GM23338 (cell line): ENCODE results near the gene GPRASP1. TPM values are rescaled to one million over a fixed set of nuclear protein-coding genes. Genes with fewer than 3 reads are reported as not detected.
"Not testable (repeated sequence)": the region's sequence is repeated elsewhere in the genome, so short reads cannot be mapped to it uniquely, and the experiment has no call there.

Source experiments
- ATAC-seq: fragments of 200-7000 bp; cut with Tn5 transposase; 3 replicates; pipeline ENCODE4 v1.9.1; 2020
- DNase-seq: peaks from one replicate; pipeline ENCODE4 v3.0.0-alpha.2; 2015; ENCODE audit warnings: low spot score
- H2AFZ ChIP-seq: fragments of 200-600 bp; sonication (generic); 2 replicates; pipeline ENCODE4 v1.8.0; 2016; ENCODE audit warnings: antibody characterized with exemption, mild to moderate bottlenecking, moderate library complexity
- H3F3A ChIP-seq: fragments of 200-600 bp; sonication (generic); replicated peaks from 2 replicates; pipeline ENCODE4 v1.8.0; 2017; ENCODE audit warnings: antibody characterized with exemption, mixed run types, low read depth
- H3K27ac ChIP-seq: fragments of 200-600 bp; sonication (generic); 2 replicates; pipeline ENCODE4 v1.6.1; 2016; ENCODE audit warnings: low read depth
- H3K27me3 ChIP-seq: fragments of 200-600 bp; sonication (generic); 2 replicates; pipeline ENCODE4 v1.8.0; 2016; ENCODE audit warnings: mild to moderate bottlenecking, mixed run types, moderate library complexity; ENCODE audit not compliant: insufficient read depth
- H3K36me3 ChIP-seq: fragments of 200-600 bp; sonication (generic); 2 replicates; pipeline ENCODE4 v1.8.0; 2016; ENCODE audit warnings: mild to moderate bottlenecking; ENCODE audit not compliant: insufficient read depth
- H3K4me1 ChIP-seq: fragments of 200-600 bp; sonication (generic); 2 replicates; pipeline ENCODE4 v1.8.0; 2016; ENCODE audit warnings: mild to moderate bottlenecking, moderate library complexity; ENCODE audit not compliant: insufficient read depth
- H3K4me2 ChIP-seq: fragments of 200-600 bp; sonication (generic); 2 replicates; pipeline ENCODE4 v1.7.1; 2017; ENCODE audit warnings: mixed run types
- H3K4me3 ChIP-seq: fragments of 200-600 bp; sonication (generic); 2 replicates; pipeline ENCODE4 v1.6.1; 2016; ENCODE audit warnings: mixed run types
- H3K79me2 ChIP-seq: fragments of 200-600 bp; sonication (generic); replicated peaks from 2 replicates; pipeline ENCODE4 v1.8.0; 2017; ENCODE audit warnings: mild to moderate bottlenecking; ENCODE audit not compliant: insufficient read depth
- H3K9me2 ChIP-seq: fragments of 200-600 bp; sonication (generic); 2 replicates; pipeline ENCODE4 v1.8.0; 2017; ENCODE audit not compliant: insufficient read depth
- H4K20me1 ChIP-seq: fragments of 200-600 bp; sonication (generic); replicated peaks from 2 replicates; pipeline ENCODE4 v1.8.0; 2017; ENCODE audit warnings: mild to moderate bottlenecking; ENCODE audit not compliant: insufficient read depth
- H3K27ac Mint-ChIP-seq: 2 replicates; pipeline ENCODE4 v1.8.0; 2020; ENCODE audit warnings: inconsistent platforms, mild to moderate bottlenecking, moderate library complexity, mixed read lengths
- H3K27me3 Mint-ChIP-seq: 3 replicates; pipeline ENCODE4 v1.8.0; 2022; ENCODE audit warnings: low read depth, mild to moderate bottlenecking, moderate library complexity, mixed read lengths, inconsistent platforms; ENCODE audit not compliant: insufficient read depth, poor library complexity
- H3K36me3 Mint-ChIP-seq: 3 replicates; pipeline ENCODE4 v1.8.0; 2021; ENCODE audit warnings: low read depth, mild to moderate bottlenecking, inconsistent platforms, moderate library complexity, mixed read lengths
- H3K4me1 Mint-ChIP-seq: 3 replicates; pipeline ENCODE4 v1.8.0; 2020; ENCODE audit warnings: mild to moderate bottlenecking, inconsistent platforms, mixed read lengths
- H3K4me3 Mint-ChIP-seq: 3 replicates; pipeline ENCODE4 v1.8.0; 2021; ENCODE audit warnings: moderate library complexity, mild to moderate bottlenecking, inconsistent platforms, mixed read lengths
- H3K9me3 Mint-ChIP-seq: 3 replicates; pipeline ENCODE4 v1.8.0; 2020; ENCODE audit warnings: moderate library complexity, mild to moderate bottlenecking, inconsistent platforms, mixed read lengths
- CREB1 ChIP-seq: fragments of 250-450 bp; sonication (Bioruptor Pico); IDR thresholded peaks from 2 replicates; pipeline ENCODE4 v1.5.0; 2020; ENCODE audit warnings: low read depth, mild to moderate bottlenecking, moderate library complexity
- CTCF ChIP-seq, 2 experiments: fragments of 200-600 bp in 1 of 2; sonication (generic) in 1 of 2; conservative IDR thresholded peaks; 2 replicates each; pipeline versions ENCODE4 v1.5.1 to v1.6.1; 2016 to 2017; ENCODE audit warnings: antibody characterized with exemption in 2 of 2, low read depth in 2 of 2, mild to moderate bottlenecking in 2 of 2, moderate library complexity in 1 of 2
- ETS1 ChIP-seq: IDR thresholded peaks from 2 replicates; pipeline ENCODE4 v1.6.1; 2016; ENCODE audit warnings: antibody characterized with exemption
- EZH2 ChIP-seq: fragments of 200-600 bp; sonication (generic); IDR thresholded peaks from one replicate; pipeline ENCODE4 v1.8.0; 2017; ENCODE audit warnings: antibody characterized with exemption, mild to moderate bottlenecking, low read depth; ENCODE audit not compliant: unreplicated experiment
- REST ChIP-seq: IDR thresholded peaks from one replicate; pipeline ENCODE4 v1.6.1; 2018; ENCODE audit warnings: antibody characterized with exemption; ENCODE audit not compliant: unreplicated experiment
- STAT1 ChIP-seq: IDR thresholded peaks from one replicate; pipeline ENCODE4 v1.6.1; 2016; ENCODE audit warnings: antibody characterized with exemption; ENCODE audit not compliant: unreplicated experiment
- ZNF331 ChIP-seq: fragments of 250-450 bp; sonication (Bioruptor Pico); IDR thresholded peaks from 2 replicates; pipeline ENCODE4 v1.5.0; 2020; ENCODE audit warnings: low read depth, mild to moderate bottlenecking, moderate library complexity
- ZNF462 ChIP-seq: fragments of 250-450 bp; sonication (Bioruptor Pico); IDR thresholded peaks from 2 replicates; pipeline ENCODE4 v1.5.0; 2020; ENCODE audit warnings: mild to moderate bottlenecking, moderate library complexity
- polyA plus RNA-seq: library from polyadenylated mRNA; unstranded; fragments of >200 nt; fragmentation: Nextera tagmentation; extraction: Ambion mirVana; gene quantifications from 2 replicates; pipeline ENCODE4 v1.2.1, GENCODE V29; 2016
- total RNA-seq: library from RNA; depleted of rRNA; stranded (reverse); fragments of >200 nt; shearing (Covaris generic); gene quantifications from 2 replicates; pipeline ENCODE4 v1.2.3, GENCODE V29; 2014

The GPRASP1 gene
- total and polyA plus RNA-seq, 2 experiments from 2014 or later: 0.45 to 1.9 TPM

GRCh38 chrX:102672856-102673255 is 21.6 kb downstream of the GPRASP1 start:
- Histone ChIP-seq H3K36me3 (no peaks in the 10 kb centered on the region), H3K4me3 (no peak overlapping the region), H3K27me3 (no peaks in the 10 kb centered on the region), H3F3A (no peaks in the 10 kb centered on the region), H3K27ac (no peak overlapping the region), H3K4me1 (no peaks in the 10 kb centered on the region), H2AFZ (no peak overlapping the region), H3K9me2 (no peaks in the 10 kb centered on the region), H3K79me2 (no peaks in the 10 kb centered on the region), H3K4me2 (no peak overlapping the region), H4K20me1 (no peaks in the 10 kb centered on the region)
- ATAC-seq (no peak), DNase-seq (no peak)
- H3K4me3 Mint-ChIP-seq: no peak overlapping the region
- no peak for TF ChIP-seq ETS1
- TF ChIP-seq CREB1 (CRISPR knock-in tag): no peak
- no peak for TF ChIP-seq REST
- no peak for TF ChIP-seq CTCF (conservative IDR thresholded peaks at IDR 0.05; ENCODE audit: low read depth in 2 of 2)
- no peak for TF ChIP-seq ZNF331 (CRISPR knock-in tag)
- TF ChIP-seq ZNF462 (CRISPR knock-in tag): no peak
- no peak for TF ChIP-seq STAT1
- no peak for TF ChIP-seq EZH2
- peaks cover 4% of the 10 kb centered on the region; the same call in 1 of the 3 replicates for H3K36me3 Mint-ChIP-seq
- no peaks in the 10 kb centered on the region for H3K9me3 Mint-ChIP-seq
- H3K27me3 Mint-ChIP-seq: no peaks in the 10 kb centered on the region
- H3K4me1 Mint-ChIP-seq: no peaks in the 10 kb centered on the region
- no peak overlapping the region for H3K27ac Mint-ChIP-seq

- H4K20me1 ChIP-seq, H3K27ac Mint-ChIP-seq, H3K27me3 ChIP-seq, H3K4me3 Mint-ChIP-seq, H3F3A ChIP-seq, H3K36me3 ChIP-seq, H3K27ac ChIP-seq, H3K4me3 ChIP-seq, H3K9me3 Mint-ChIP-seq, H3K27me3 Mint-ChIP-seq, H3K4me1 ChIP-seq, H3K79me2 ChIP-seq, H2AFZ ChIP-seq, ATAC-seq, H3K4me1 Mint-ChIP-seq, DNase-seq, H3K9me2 ChIP-seq, H3K4me2 ChIP-seq, H3K36me3 Mint-ChIP-seq: not testable (repeated sequence)
Observed at GRCh38 chrX:102677479-102677878, 26.2 kb downstream of the GPRASP1 start.
